GM12891 (cell line): ENCODE data around the gene DSCAM.

Experiments
- DNase-seq: peaks from one replicate; pipeline ENCODE4 v3.0.0; 2011; ENCODE audit warnings: low spot score; ENCODE audit not compliant: insufficient read length
- FAIRE-seq: peaks from 2 replicates; lab custom pipeline; 2011; peaks lifted over from hg19 to GRCh38; lab: Jason Lieb, UNC
- PAX5 ChIP-seq: IDR thresholded peaks from 2 replicates; pipeline ENCODE4 v1.6.1; 2011; ENCODE audit warnings: low read length, moderate library complexity, mild to moderate bottlenecking; ENCODE audit not compliant: insufficient read depth, severe bottlenecking
- POLR2A ChIP-seq: IDR thresholded peaks from 2 replicates; pipeline ENCODE4 v1.6.1; 2011; ENCODE audit warnings: low read depth, low read length, control low read depth
- POLR2AphosphoS5 ChIP-seq: IDR thresholded peaks from 2 replicates; pipeline ENCODE4 v1.6.1; 2011; ENCODE audit warnings: low read depth, low read length, control low read depth
- POU2F2 ChIP-seq: IDR thresholded peaks from 2 replicates; pipeline ENCODE4 v1.6.1; 2011; ENCODE audit warnings: low read depth, mild to moderate bottlenecking, control low read depth, low read length, moderate library complexity
- SPI1 ChIP-seq: IDR thresholded peaks from 2 replicates; pipeline ENCODE4 v1.6.1; 2011; ENCODE audit warnings: low read depth, low read length, control low read depth
- TAF1 ChIP-seq: IDR thresholded peaks from 2 replicates; pipeline ENCODE4 v1.6.1; 2011; ENCODE audit warnings: low read depth, low read length, control low read depth

The DSCAM gene

GRCh38 chr21:40512590-40512989, 334.4 kb downstream of the DSCAM start:
- no peak for FAIRE-seq
- no peak for DNase-seq
- TF ChIP-seq SPI1, result no peak
- TF ChIP-seq POU2F2, result no peak
- no peak for TF ChIP-seq POLR2AphosphoS5
- no peak for TF ChIP-seq POLR2A
- no peak for TF ChIP-seq PAX5
- TF ChIP-seq TAF1, result no peak

GRCh38 chr21:40507978-40508377, 339.0 kb downstream of the DSCAM start:
- FAIRE-seq (no peak), DNase-seq (no peak)
- TF ChIP-seq POU2F2 (no peak), TAF1 (no peak)

DNA sequence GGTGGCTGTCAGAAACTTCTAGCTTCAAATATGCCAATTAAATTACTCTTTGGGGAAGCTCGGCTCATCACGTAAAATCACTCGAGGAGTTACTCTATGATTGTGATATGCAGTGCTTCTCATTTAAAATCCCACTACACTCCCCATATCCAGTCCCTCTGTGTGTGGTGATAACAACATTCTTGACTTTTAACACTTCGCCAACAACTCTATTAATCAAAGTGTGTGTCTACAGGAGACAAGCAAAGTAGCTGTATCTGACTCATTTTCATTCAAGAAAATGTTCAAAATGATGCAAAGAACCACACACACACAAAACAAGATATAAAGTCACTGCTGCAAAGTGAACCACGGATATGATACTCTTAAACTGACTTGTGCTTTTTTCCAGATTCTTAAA, 341.3 kb downstream of the DSCAM start:
- FAIRE-seq (no peak), DNase-seq (no peak)
- TF ChIP-seq POLR2A (no peak), POU2F2 (no peak), SPI1 (no peak), TAF1 (no peak), PAX5 (no peak), POLR2AphosphoS5 (no peak)

DNA sequence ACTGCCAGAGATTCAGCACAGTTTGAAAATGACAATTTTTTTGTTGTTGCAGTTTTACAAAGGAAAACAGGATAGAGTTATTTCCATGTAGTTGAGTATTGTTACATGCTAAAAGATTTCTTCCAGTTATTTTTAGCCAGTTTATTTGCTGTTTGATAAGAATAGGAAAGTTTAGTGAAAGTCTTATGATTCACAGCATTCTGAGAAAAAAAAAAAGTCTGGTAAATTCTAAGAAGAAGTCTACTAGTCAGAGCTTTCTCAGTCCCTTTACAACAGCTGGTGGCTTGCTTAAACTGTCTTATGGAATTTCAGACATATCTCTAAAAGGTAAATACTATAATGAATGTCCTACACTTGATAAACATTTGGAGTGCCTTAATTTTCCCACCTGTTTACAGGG, 341.7 kb downstream of the DSCAM start:
- no peak for DNase-seq
- TF ChIP-seq TAF1 (no peak), PAX5 (no peak)
- FAIRE-seq, result no peak

DNA sequence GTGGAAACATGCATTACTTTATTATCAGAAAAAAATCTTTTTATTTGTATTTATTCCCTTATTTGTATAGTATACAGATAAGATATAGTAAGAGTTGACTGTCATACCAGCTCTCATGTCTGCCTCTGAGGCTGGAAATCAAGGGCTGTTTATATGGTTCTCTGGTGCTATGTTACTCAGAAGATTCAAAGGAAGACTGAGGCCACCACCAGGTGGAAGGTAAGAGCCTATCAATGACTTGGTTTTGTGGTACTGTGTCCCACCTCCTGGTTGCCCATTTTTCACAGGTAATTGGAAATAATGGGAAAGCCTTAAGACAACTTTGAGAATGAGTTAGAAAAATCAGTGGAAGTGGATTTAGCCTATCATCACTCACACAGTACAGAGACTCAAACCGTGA, 342.1 kb downstream of the DSCAM start:
- no peak for DNase-seq
- TF ChIP-seq POLR2AphosphoS5 (no peak), SPI1 (no peak)
- FAIRE-seq, result no peak

DNA sequence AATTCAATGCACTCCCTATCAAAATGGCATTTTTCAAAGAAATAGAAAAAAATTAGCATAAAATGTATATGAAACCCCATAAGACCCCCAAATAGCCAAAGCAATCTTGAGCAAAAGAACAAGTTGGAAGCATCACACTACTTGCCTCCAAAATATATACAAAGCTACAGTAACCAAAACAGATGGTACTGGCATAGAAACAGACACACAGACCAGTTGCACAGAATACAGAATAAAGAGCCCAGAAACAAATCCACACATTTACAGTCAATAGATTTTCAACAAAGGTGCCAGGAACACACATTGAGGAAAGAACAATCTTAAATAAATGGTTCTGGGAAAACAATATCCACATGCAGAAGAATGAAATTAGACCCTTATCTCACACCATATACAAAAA, 350.8 kb downstream of the DSCAM start:
- TF ChIP-seq SPI1 (no peak), POLR2A (no peak), POU2F2 (no peak), PAX5 (no peak), POLR2AphosphoS5 (no peak), TAF1 (no peak)
- FAIRE-seq, result no peak
- DNase-seq, result no peak

DNA sequence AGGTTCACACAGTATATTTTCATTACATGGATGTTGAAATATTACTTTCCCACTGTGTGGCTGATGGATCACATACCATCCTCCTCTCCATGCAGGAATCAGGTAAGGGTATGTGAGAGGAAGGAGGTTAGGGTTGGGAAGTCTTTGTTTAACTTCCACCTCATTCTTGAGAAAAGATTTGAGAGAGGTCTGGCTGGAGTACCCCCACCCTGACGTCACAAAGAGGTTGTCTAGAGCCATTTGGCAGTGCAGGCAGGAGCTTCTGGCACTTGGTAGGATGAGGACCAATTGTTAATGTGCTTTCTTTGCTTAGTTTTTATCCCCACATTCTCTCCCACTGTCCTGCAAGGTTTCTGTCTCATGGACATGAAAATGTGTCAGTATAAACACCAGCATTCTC, 356.6 kb downstream of the DSCAM start:
- DNase-seq (no peak), FAIRE-seq (no peak)
- no peak for TF ChIP-seq TAF1
- TF ChIP-seq POLR2A, result no peak
- no peak for TF ChIP-seq PAX5
- no peak for TF ChIP-seq SPI1
- TF ChIP-seq POU2F2, result no peak
- no peak for TF ChIP-seq POLR2AphosphoS5

- no peak for FAIRE-seq
- TF ChIP-seq SPI1 (no peak), PAX5 (no peak), TAF1 (no peak), POU2F2 (no peak), POLR2A (no peak), POLR2AphosphoS5 (no peak)
- no peak for DNase-seq
These were observed 358.0 kb downstream of the DSCAM start for GRCh38 chr21:40489001-40489400.

DNA sequence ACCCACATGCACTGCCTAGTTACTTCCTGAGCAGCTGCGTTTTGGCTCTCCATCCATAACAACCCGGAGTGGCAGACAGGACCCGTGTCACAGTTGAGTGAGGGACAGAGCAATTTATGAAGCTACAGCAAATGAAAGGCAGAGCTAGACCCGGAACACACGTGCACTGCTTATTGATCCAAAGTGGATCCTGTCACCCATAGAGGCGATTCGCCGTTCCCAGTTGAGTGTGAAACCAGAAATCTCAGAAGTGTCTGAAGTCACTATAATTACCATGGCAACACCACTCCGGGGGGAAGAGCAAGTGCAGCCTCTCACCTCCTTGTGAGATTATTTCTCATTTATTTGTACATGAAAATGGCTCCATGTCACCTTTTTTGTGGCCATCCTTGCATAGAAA, 365.2 kb downstream of the DSCAM start:
- FAIRE-seq, result no peak
- DNase-seq, result no peak
- no peak for TF ChIP-seq POLR2AphosphoS5
- no peak for TF ChIP-seq POLR2A
- TF ChIP-seq PAX5, result no peak
- TF ChIP-seq POU2F2, result no peak
- TF ChIP-seq TAF1, result no peak
- no peak for TF ChIP-seq SPI1

DNA sequence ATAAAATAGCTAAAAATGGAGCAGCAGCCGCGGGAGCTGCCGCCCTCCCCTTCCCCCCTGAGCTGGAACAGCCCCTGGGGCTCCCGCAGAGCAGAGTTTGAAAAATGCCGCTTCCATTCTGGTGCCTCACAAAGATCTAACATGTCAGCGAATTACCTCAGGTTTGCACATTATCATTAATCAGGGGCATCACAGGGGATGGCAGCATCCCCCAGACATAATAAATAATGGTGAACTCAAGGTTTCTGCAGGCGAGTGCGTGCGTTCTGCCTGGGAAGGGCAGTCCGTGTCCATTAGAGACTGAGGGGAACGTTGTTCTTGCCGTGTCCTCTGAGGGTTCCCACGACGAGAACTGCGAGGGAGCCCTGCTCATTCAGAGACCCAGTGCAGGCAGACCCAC, 372.4 kb downstream of the DSCAM start:
- no peak for DNase-seq
- FAIRE-seq, result no peak
- no peak for TF ChIP-seq POU2F2
- no peak for TF ChIP-seq PAX5
- TF ChIP-seq POLR2AphosphoS5, result no peak

DNA sequence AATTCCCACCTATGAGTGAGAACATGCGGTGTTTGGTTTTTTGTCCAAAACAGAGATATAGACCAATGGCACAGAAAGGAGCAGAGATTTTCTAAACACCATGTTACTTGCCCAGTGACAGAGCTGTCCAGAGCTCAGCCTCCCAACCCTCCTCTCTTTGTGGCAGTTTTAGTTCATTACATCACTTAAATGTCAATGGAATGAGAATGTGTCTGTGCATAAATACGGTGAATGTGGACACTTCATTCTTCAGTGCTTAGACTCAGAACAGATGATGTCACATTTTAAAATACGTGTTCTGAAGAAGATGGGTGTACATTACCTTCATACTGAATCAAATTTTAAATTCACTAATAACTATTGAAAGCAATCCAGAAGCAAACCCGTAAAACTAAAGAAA, 374.9 kb downstream of the DSCAM start:
- no peak for FAIRE-seq
- TF ChIP-seq SPI1, result no peak
- DNase-seq, result no peak

DNA sequence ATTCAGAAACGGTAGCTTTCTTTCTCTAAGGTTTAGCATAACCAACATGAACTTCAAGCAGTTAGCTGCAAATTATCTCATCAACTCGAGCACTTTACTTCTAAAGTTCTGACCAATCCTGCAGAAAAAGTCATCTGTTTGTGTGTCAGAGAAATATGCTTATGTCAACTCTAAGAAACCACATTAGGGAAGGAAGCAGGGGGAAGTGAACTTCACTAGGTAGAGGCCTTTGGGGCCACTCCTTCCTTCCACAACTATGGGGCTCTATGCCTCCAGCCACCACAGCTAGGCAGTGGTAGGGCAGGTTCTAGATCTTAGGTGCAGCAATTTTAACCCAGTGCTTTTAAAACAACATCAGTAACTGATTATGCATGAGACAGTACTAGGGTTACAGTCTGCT, 375.9 kb downstream of the DSCAM start:
- no peak for FAIRE-seq
- no peak for TF ChIP-seq POLR2AphosphoS5
- TF ChIP-seq POLR2A, result no peak
- no peak for TF ChIP-seq SPI1
- no peak for TF ChIP-seq POU2F2
- TF ChIP-seq TAF1, result no peak
- TF ChIP-seq PAX5, result no peak
- DNase-seq, result no peak
